Natural killer cell (primary cell): Measurements from ENCODE around the gene CSTF1. TPM values are rescaled to one million over a fixed set of nuclear protein-coding genes. Genes with fewer than 3 reads are reported as not detected.

Experiments
- ATAC-seq, 3 donors: fragments of 150-1000 bp in 2 of 3; fragments of 200-7000 bp in 1 of 3; cut with Tn5 transposase; 1 replicate in 1 of 3; 2 replicates in 2 of 3; pipeline ENCODE4 v1.10.0; 2021; ENCODE audit warnings: mild to moderate bottlenecking in 2 of 3, moderate library complexity in 2 of 3
- DNase-seq, 2 donors: peaks; one replicate each; pipeline versions ENCODE4 v3.0.0 to v3.0.0-alpha.2; 2013 to 2021; ENCODE audit warnings: mixed read lengths in 1 of 2
- H3K27ac ChIP-seq: one replicate; pipeline ENCODE4 v1.5.1; 2013; ENCODE audit warnings: mild to moderate bottlenecking, low read length
- H3K27me3 ChIP-seq: one replicate; pipeline ENCODE4 v1.6.1; 2013; ENCODE audit warnings: low read length; ENCODE audit not compliant: control insufficient read depth, insufficient read depth
- H3K36me3 ChIP-seq: one replicate; pipeline ENCODE4 v1.6.1; 2013; ENCODE audit warnings: low read length; ENCODE audit not compliant: control insufficient read depth, insufficient read depth
- H3K4me1 ChIP-seq: one replicate; pipeline ENCODE4 v1.6.1; 2013; ENCODE audit warnings: low read length; ENCODE audit not compliant: control insufficient read depth, insufficient read depth
- H3K4me3 ChIP-seq: one replicate; pipeline ENCODE4 v1.5.1; 2013; ENCODE audit warnings: low read length
- H3K9me3 ChIP-seq: one replicate; pipeline ENCODE4 v1.6.1; 2013; ENCODE audit warnings: low read length; ENCODE audit not compliant: control insufficient read depth, insufficient read depth
- H3K27ac Mint-ChIP-seq, 2 donors: one replicate each; pipeline ENCODE4 v1.8.0; 2022; ENCODE audit warnings: mild to moderate bottlenecking in 2 of 2, mixed read lengths in 2 of 2, moderate library complexity in 1 of 2
- H3K27me3 Mint-ChIP-seq, 2 donors: one replicate each; pipeline ENCODE4 v1.8.0; 2022; ENCODE audit warnings: low read depth in 2 of 2, mixed read lengths in 2 of 2
- H3K36me3 Mint-ChIP-seq: one replicate; pipeline ENCODE4 v1.8.0; 2022; ENCODE audit warnings: mixed read lengths
- H3K4me1 Mint-ChIP-seq, 2 donors: one replicate each; pipeline ENCODE4 v1.8.0; 2022; ENCODE audit warnings: mixed read lengths in 2 of 2
- H3K4me3 Mint-ChIP-seq: one replicate; pipeline ENCODE4 v1.8.0; 2022; ENCODE audit warnings: mild to moderate bottlenecking, moderate library complexity, mixed read lengths
- H3K9me3 Mint-ChIP-seq, 2 donors: one replicate each; pipeline ENCODE4 v1.8.0; 2022; ENCODE audit warnings: mixed read lengths in 2 of 2
- CTCF ChIP-seq: fragments of 200-600 bp; IDR thresholded peaks from one replicate; pipeline ENCODE4 v1.8.0; 2022; ENCODE audit warnings: antibody characterized with exemption
- WGBS: methylation state at CpG from one replicate; pipeline ENCODE4 v1.1.7; 2013; ENCODE audit warnings: missing lambda C conversion rate; ENCODE audit not compliant: insufficient coverage; 5-methylcytosine and 5-hydroxymethylcytosine counted together
- intact Hi-C: fragments of 100-400 bp; cut with micrococcal nuclease; formaldehyde crosslinking; loops from one replicate; pipeline ENCODE4 v1.14.2; 2022
- total RNA-seq, 4 donors: library from RNA; stranded (reverse); fragments of 120-200 nt in 1 of 4; gene quantifications; one replicate each; pipeline versions ENCODE4 v1.2.3 to v1.2.4, GENCODE V29; 2013 to 2022

Gene CSTF1
- total RNA-seq, 3 donors from 2014 or later (not counting 1 experiment from before 2014, with no cell fraction given): 15.8 to 24.3 (median 18.5) TPM

DNA sequence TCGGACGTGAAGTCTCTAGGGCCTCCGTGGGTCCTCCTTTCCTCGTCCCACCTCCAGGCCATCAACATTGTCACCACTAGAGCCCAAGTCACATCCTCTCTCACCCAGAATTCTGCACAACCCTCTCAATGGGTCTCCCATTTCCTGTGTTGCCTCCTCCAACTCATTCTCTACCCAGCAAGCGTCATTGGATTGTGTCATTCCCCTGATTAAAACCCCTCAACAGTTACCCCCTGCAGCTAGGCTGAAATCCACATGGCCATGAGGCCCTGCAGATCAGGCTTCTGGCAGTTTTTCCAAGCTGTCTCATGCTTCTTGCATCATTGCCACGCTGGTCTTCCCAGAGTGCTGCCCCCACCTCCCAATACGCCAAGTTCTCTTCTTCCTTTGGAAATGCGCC lies 46.5 kb upstream of the CSTF1 start:
- intact Hi-C loops: no loop called here
- TF ChIP-seq CTCF: no peak
- no peaks in the 10 kb centered on the region for H3K36me3 ChIP-seq
- H3K27ac Mint-ChIP-seq: no peak overlapping the region
- 84% methylated on average over 8 of the region's 8 CpGs for WGBS
- no peaks in the 10 kb centered on the region for H3K9me3 Mint-ChIP-seq
- ATAC-seq (no peak), DNase-seq (no peak)
- H3K4me3 Mint-ChIP-seq: no peak overlapping the region
- peaks cover 14% of the 10 kb centered on the region for H3K27me3 ChIP-seq
- H3K4me3 ChIP-seq: no peak overlapping the region
- peaks cover 46 to 57% of the 10 kb centered on the region in 2 donors for H3K27me3 Mint-ChIP-seq
- no peak overlapping the region for H3K27ac ChIP-seq
- no peaks in the 10 kb centered on the region for H3K36me3 Mint-ChIP-seq
- no peaks in the 10 kb centered on the region for H3K9me3 ChIP-seq
- H3K4me1 ChIP-seq: peaks cover 6% of the 10 kb centered on the region
- H3K4me1 Mint-ChIP-seq: peaks cover 5 to 10% of the 10 kb centered on the region in 2 donors

GRCh38 chr20:56347628-56348304 lies 44.7 kb upstream of the CSTF1 start:
- intact Hi-C loops: no loop called here
- DNase-seq: no peak
- Mint-ChIP-seq H3K27ac (no peak overlapping the region), H3K9me3 (no peaks in the 10 kb centered on the region), H3K4me3 (no peak overlapping the region), H3K36me3 (no peaks in the 10 kb centered on the region), H3K4me1 (peaks cover 5 to 10% of the 10 kb centered on the region in 2 donors), H3K27me3 (peaks cover 46 to 49% of the 10 kb centered on the region in 2 donors)
- Histone ChIP-seq H3K36me3 (no peaks in the 10 kb centered on the region), H3K4me1 (peaks cover 6% of the 10 kb centered on the region), H3K27ac (no peak overlapping the region), H3K27me3 (peaks cover 13% of the 10 kb centered on the region), H3K9me3 (no peaks in the 10 kb centered on the region), H3K4me3 (no peak overlapping the region)
- no peak for TF ChIP-seq CTCF
- no peak for ATAC-seq
- 69% methylated on average over 10 of the region's 13 CpGs for WGBS

GRCh38 chr20:56348305-56348693 lies 44.1 kb upstream of the CSTF1 start:
- H3K36me3 ChIP-seq: no peaks in the 10 kb centered on the region
- ATAC-seq (no peak), DNase-seq (no peak)
- intact Hi-C loops: no loop called here
- Mint-ChIP-seq H3K27me3 (peaks cover 43 to 44% of the 10 kb centered on the region in 2 donors), H3K4me1 (peaks cover 4 to 10% of the 10 kb centered on the region in 2 donors), H3K4me3 (no peak overlapping the region), H3K27ac (no peak overlapping the region), H3K36me3 (no peaks in the 10 kb centered on the region), H3K9me3 (no peaks in the 10 kb centered on the region)
- WGBS: 33% methylated on average over 4 of the region's 5 CpGs
- H3K4me3 ChIP-seq: no peak overlapping the region
- TF ChIP-seq CTCF: no peak
- H3K27ac ChIP-seq: no peak overlapping the region
- H3K27me3 ChIP-seq: peaks cover 8% of the 10 kb centered on the region
- H3K9me3 ChIP-seq: no peaks in the 10 kb centered on the region
- peaks cover 6% of the 10 kb centered on the region for H3K4me1 ChIP-seq

- H3K27me3 Mint-ChIP-seq: peaks cover 43 to 44% of the 10 kb centered on the region in 2 donors
- intact Hi-C loops: no loop called here
- no peaks in the 10 kb centered on the region for H3K36me3 ChIP-seq
Measured at GRCh38 chr20:56348746-56349145, 43.7 kb upstream of the CSTF1 start.

More at GRCh38 chr20:56348746-56349145, 43.7 kb upstream of the CSTF1 start:
- ATAC-seq: no peak
- Histone ChIP-seq H3K27me3 (peaks cover 4% of the 10 kb centered on the region), H3K4me1 (peaks cover 4% of the 10 kb centered on the region), H3K27ac (no peak overlapping the region), H3K9me3 (no peaks in the 10 kb centered on the region), H3K4me3 (no peak overlapping the region)
- no peak for DNase-seq
- Mint-ChIP-seq H3K36me3 (no peaks in the 10 kb centered on the region), H3K4me3 (no peak overlapping the region), H3K4me1 (peaks cover 0 to 6% of the 10 kb centered on the region in 2 donors), H3K27ac (no peak overlapping the region), H3K9me3 (no peaks in the 10 kb centered on the region)
- TF ChIP-seq CTCF: no peak
- WGBS: 5% methylated on average over 3 of the region's 3 CpGs
